K562 (cell line): ENCODE data around the gene KBTBD4. TPM values are rescaled to one million over a fixed set of nuclear protein-coding genes. Genes with fewer than 3 reads are reported as not detected.

Source experiments
- ATAC-seq: fragments of 200-7000 bp; cut with Tn5 transposase; 3 replicates; pipeline ENCODE4 v1.9.1; 2020; ENCODE audit warnings: moderate library complexity
- BruUV-seq: library from RNA; stranded (reverse); fragments of 400-500 nt; replicated peaks from 2 replicates; lab custom pipeline; 2021; lab: Mats Ljungman, UMichigan
- CTCF ChIA-PET: fragments of 300-600 bp; formaldehyde crosslinking; extraction: SDS; loops from one replicate; lab custom pipeline; 2021; ENCODE audit warnings: low intra/inter-chr PET ratio; lab: Yijun Ruan, JAX
- POLR2A ChIA-PET: fragments of 300-600, 350-650 bp; sonication (Branson Sonifier 250); formaldehyde crosslinking; extraction: SDS; loops from one replicate; lab custom pipeline; 2021; ENCODE audit warnings: antibody characterized with exemption, inconsistent platforms; lab: Yijun Ruan, JAX
- DNase-seq, 4 experiments: peaks; one replicate each; pipeline versions ENCODE4 v3.0.0 to v3.0.0-alpha.2; 2011 to 2018; ENCODE audit warnings: low spot score in 3 of 4, mixed read lengths in 3 of 4; ENCODE audit errors: extremely low read depth in 1 of 4
- FAIRE-seq: peaks from 2 replicates; lab custom pipeline; 2011; peaks lifted over from hg19 to GRCh38; lab: Jason Lieb, UNC
- H2AFZ ChIP-seq: 2 replicates; pipeline ENCODE4 v1.6.0; 2011; ENCODE audit warnings: low read depth, low read length, control low read depth, inconsistent platforms
- H3K27ac ChIP-seq: fragments of 200-600 bp; 3 replicates; pipeline ENCODE4 v1.8.0; 2011; ENCODE audit warnings: low read depth, mild to moderate bottlenecking, control low read depth, inconsistent platforms, low read length, moderate library complexity, mixed read lengths; ENCODE audit errors: extremely low read depth
- H3K27me3 ChIP-seq, 2 experiments: fragments of 300-600 bp in 1 of 2; 2 replicates in 1 of 2; 3 replicates in 1 of 2; pipeline versions ENCODE4 v1.6.0 to v1.8.0; 2011; ENCODE audit warnings: inconsistent platforms in 2 of 2, low read length in 2 of 2, mild to moderate bottlenecking in 1 of 2, mixed read lengths in 1 of 2, moderate library complexity in 1 of 2; ENCODE audit not compliant: control insufficient read depth in 2 of 2, insufficient read depth in 2 of 2
- H3K36me3 ChIP-seq: fragments of 300-600 bp; 3 replicates; pipeline ENCODE4 v1.8.0; 2011; ENCODE audit warnings: mild to moderate bottlenecking, low read length, inconsistent platforms; ENCODE audit not compliant: control insufficient read depth, insufficient read depth
- H3K4me1 ChIP-seq, 2 experiments: fragments of 200-600 bp in 1 of 2; replicated peaks in 1 of 2; 2 replicates in 1 of 2; 3 replicates in 1 of 2; pipeline versions ENCODE4 v1.5.1 to v1.8.0; 2011; ENCODE audit warnings: inconsistent platforms in 2 of 2, low read length in 2 of 2, mild to moderate bottlenecking in 1 of 2, mixed read lengths in 1 of 2, moderate library complexity in 1 of 2; ENCODE audit not compliant: control insufficient read depth in 2 of 2, insufficient read depth in 2 of 2
- H3K4me2 ChIP-seq: 2 replicates; pipeline ENCODE4 v1.6.1; 2011; ENCODE audit warnings: low read length, control low read depth, inconsistent platforms, mixed read lengths; ENCODE audit not compliant: insufficient read depth
- H3K4me3 ChIP-seq: fragments of 200-600 bp; sonication (generic), shearing (Covaris generic); 2 replicates; pipeline ENCODE4 v1.5.1; 2016; ENCODE audit warnings: control low read depth, inconsistent platforms
- H3K79me2 ChIP-seq: fragments of 200-600 bp; 3 replicates; pipeline ENCODE4 v1.8.0; 2011; ENCODE audit warnings: low read length, inconsistent platforms; ENCODE audit not compliant: control insufficient read depth, insufficient read depth
- H3K9ac ChIP-seq, 2 experiments: 2 replicates each; pipeline versions ENCODE4 v1.6.0 to v1.6.1; 2011; ENCODE audit warnings: low read depth in 2 of 2, low read length in 2 of 2, control low read depth in 1 of 2, inconsistent platforms in 1 of 2, mild to moderate bottlenecking in 1 of 2, mixed read lengths in 1 of 2; ENCODE audit not compliant: insufficient read depth in 1 of 2
- H3K9me1 ChIP-seq: one replicate; pipeline ENCODE4 v1.6.0; 2011; ENCODE audit warnings: inconsistent platforms, mild to moderate bottlenecking, low read length, moderate library complexity; ENCODE audit not compliant: control insufficient read depth, insufficient read depth
- H3K9me3 ChIP-seq: replicated peaks from 2 replicates; pipeline ENCODE4 v1.5.1; 2011; ENCODE audit warnings: low read depth, low read length, inconsistent platforms; ENCODE audit not compliant: control insufficient read depth, insufficient read depth
- H4K20me1 ChIP-seq: replicated peaks from 2 replicates; pipeline ENCODE4 v1.6.1; 2011; ENCODE audit warnings: low read length, inconsistent platforms, mixed read lengths; ENCODE audit not compliant: control insufficient read depth, insufficient read depth
- KHSRP ChIP-seq: fragments of 450-650 bp; IDR thresholded peaks from 2 replicates; pipeline ENCODE4 v1.6.1; 2017
- MEF2D ChIP-seq: conservative IDR thresholded peaks from 2 replicates; pipeline ENCODE4 v1.6.1; 2016; ENCODE audit warnings: low read depth, missing genetic modification characterization, missing compliant biosample characterization
- POLR2A ChIP-seq: fragments of 450-650 bp; conservative IDR thresholded peaks from 2 replicates; pipeline ENCODE4 v1.6.1; 2016
- POLR2G ChIP-seq: fragments of 200-400 bp; formaldehyde crosslinking; IDR thresholded peaks from 2 replicates; pipeline ENCODE4 v1.6.1; 2017; ENCODE audit warnings: low read depth, mild to moderate bottlenecking, antibody characterized with exemption, low read length, moderate library complexity
- SUPT5H ChIP-seq: fragments of 450-650 bp; IDR thresholded peaks from 2 replicates; pipeline ENCODE4 v1.6.1; 2016
- WGBS: fragments of 100-300 bp; shearing (Covaris generic); methylation state at CpG from one replicate; pipeline ENCODE4 v1.1.6; 2016; ENCODE audit warnings: low coverage, mixed read lengths; ENCODE audit not compliant: insufficient coverage; ENCODE audit errors: missing lambda C conversion rate; 5-methylcytosine and 5-hydroxymethylcytosine counted together
- in situ Hi-C: fragments of 300-500 bp; cut with MboI; formaldehyde crosslinking; loops from 4 replicates; pipeline ENCODE4 v1.15.0; 2018; ENCODE audit warnings: inconsistent platforms, mixed read lengths
- intact Hi-C: fragments of 100-400 bp; cut with micrococcal nuclease; formaldehyde crosslinking; loops from 2 replicates; pipeline ENCODE4 v1.14.2; 2022
- polyA plus RNA-seq, 8 experiments: library from polyadenylated mRNA; depleted of rRNA in 4 of 8; stranded (reverse) in 5 of 8; unstranded in 3 of 8; fragments of >200 nt; fragmentation: Nextera tagmentation in 2 of 8; fragmentation: Illumina TruSeq in 1 of 8; extraction: Ambion mirVana in 2 of 8; extraction: Trizol in 1 of 8; gene quantifications; 2 replicates each; pipeline versions ENCODE4 v1.2.1 to v1.2.3, GENCODE V29; 2011 to 2014; ENCODE audit warnings: inconsistent platforms in 1 of 8, missing spikeins in 1 of 8
- total RNA-seq, 7 experiments: library from RNA; depleted of rRNA in 6 of 7; stranded (reverse); fragments of >200 nt in 6 of 7; fragmentation: Illumina TruSeq in 2 of 7; extraction: Trizol in 2 of 7; gene quantifications; 2 replicates each; pipeline versions ENCODE4 v1.2.1 to v1.2.3, GENCODE V29; 2011 to 2021; ENCODE audit warnings: low replicate concordance in 1 of 7
- TF ChIP-seq, protein P1 (sequence below): fragments of 450-650 bp; IDR thresholded peaks from 2 replicates; pipeline ENCODE4 v1.6.1; 2017; ENCODE audit warnings: antibody characterized with exemption

The KBTBD4 gene
- total and polyA plus RNA-seq, 9 of the 15 experiments (the other 6 are each of a cell fraction or from before 2014, with no cell fraction given): 7.0 to 33.9 (median 13.3) TPM

- in situ Hi-C loops: no loop called here
- ATAC-seq: peak; percentile 8; the same call in 1 of the 3 replicates
- H3K27me3 ChIP-seq: no peaks in the 10 kb centered on the region
- POLR2A ChIA-PET: interaction anchor here (0.6 to 0.9 kb wide), 2 partner anchors 9 to 941 kb away, joined by 3 read pairs; no protein-coding TSS in a partner anchor
- H4K20me1 ChIP-seq: no peaks in the 10 kb centered on the region
- H3K4me1 ChIP-seq: no peaks in the 10 kb centered on the region
- H2AFZ ChIP-seq: no peak overlapping the region
- H3K9ac ChIP-seq: no peak overlapping the region
- BruUV-seq: no TSS peak
- no peak for DNase-seq
- H3K4me3 ChIP-seq: no peak overlapping the region
- H3K36me3 ChIP-seq: peaks cover 32% of the 10 kb centered on the region; the same call in 2 of the 3 replicates
- intact Hi-C loops: loop anchor here (10.0 kb wide), 2 partner anchors 130 to 240 kb away; partner anchors contain the start of gene SPI1
- no peak overlapping the region for H3K4me2 ChIP-seq
- no peak for TF ChIP-seq KHSRP
- TF ChIP-seq POLR2A: 0 out of 2 replicates have a peak, but pooled peaks have one; percentile 11
- TF ChIP-seq POLR2G: 0 out of 2 replicates have a peak, but pooled peaks have one; percentile 11
- TF ChIP-seq, all 486 proteins: peak for 2
- Histone ChIP-seq H3K9me3 (no peaks in the 10 kb centered on the region), H3K79me2 (no peaks in the 10 kb centered on the region), H3K9me1 (no peaks in the 10 kb centered on the region), H3K27ac (no peak overlapping the region)
- FAIRE-seq: no peak
- CTCF ChIA-PET: no interaction called here
Observed at GRCh38 chr11:47615249-47615648, 36.5 kb upstream of the KBTBD4 start.

DNA sequence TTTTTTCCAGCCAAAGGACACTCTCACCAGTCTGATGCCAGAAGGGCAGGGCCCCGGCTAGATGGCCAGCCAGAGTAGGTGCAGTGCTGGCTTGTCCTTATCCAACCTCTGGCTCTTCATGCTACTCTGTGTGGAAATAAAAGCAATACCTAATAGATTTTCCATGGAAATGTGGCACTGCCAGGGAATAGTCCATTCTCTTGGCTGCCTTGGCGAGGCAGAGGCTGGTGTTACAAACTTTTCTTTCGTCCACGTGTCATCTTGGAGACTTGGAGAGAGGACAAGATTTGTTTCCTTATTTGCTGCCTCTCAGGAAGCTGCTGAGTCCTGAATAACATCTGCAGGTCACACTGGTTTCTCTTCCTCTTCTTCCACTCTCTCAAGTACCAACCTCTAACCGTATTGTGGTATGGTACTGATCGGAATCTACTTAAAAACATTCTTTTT, 32.6 kb upstream of the KBTBD4 start:
- no peaks in the 10 kb centered on the region; the same call in 1 of the 2 replicates for H4K20me1 ChIP-seq
- intact Hi-C loops (loop anchor here (10.0 kb wide), 2 partner anchors 127 to 237 kb away; partner anchors contain the start of gene SPI1), in situ Hi-C loops (no loop called here)
- POLR2A ChIA-PET: interaction anchor here (1.2 kb wide), 1 partner anchor 11 kb away, joined by 4 read pairs; no protein-coding TSS in a partner anchor
- no peak overlapping the region for H3K4me2 ChIP-seq
- CTCF ChIA-PET: no interaction called here
- WGBS: 15% methylated on average over 6 of the region's 6 CpGs
- no peak for DNase-seq
- BruUV-seq: no TSS peak
- H3K27me3 ChIP-seq: peaks cover 7 to 9% of the 10 kb centered on the region in 2 experiments; a peak in 2 of 5 replicates
- H2AFZ ChIP-seq: no peak overlapping the region
- no peaks in the 10 kb centered on the region for H3K9me1 ChIP-seq
- H3K27ac ChIP-seq: no peak overlapping the region
- no peak for ATAC-seq
- H3K4me3 ChIP-seq: no peak overlapping the region
- peaks cover 0 to 4% of the 10 kb centered on the region in 2 experiments; a peak in 3 of 5 replicates for H3K4me1 ChIP-seq
- FAIRE-seq: no peak
- H3K9me3 ChIP-seq: no peaks in the 10 kb centered on the region
- no peaks in the 10 kb centered on the region for H3K36me3 ChIP-seq
- TF ChIP-seq, protein P1, sequence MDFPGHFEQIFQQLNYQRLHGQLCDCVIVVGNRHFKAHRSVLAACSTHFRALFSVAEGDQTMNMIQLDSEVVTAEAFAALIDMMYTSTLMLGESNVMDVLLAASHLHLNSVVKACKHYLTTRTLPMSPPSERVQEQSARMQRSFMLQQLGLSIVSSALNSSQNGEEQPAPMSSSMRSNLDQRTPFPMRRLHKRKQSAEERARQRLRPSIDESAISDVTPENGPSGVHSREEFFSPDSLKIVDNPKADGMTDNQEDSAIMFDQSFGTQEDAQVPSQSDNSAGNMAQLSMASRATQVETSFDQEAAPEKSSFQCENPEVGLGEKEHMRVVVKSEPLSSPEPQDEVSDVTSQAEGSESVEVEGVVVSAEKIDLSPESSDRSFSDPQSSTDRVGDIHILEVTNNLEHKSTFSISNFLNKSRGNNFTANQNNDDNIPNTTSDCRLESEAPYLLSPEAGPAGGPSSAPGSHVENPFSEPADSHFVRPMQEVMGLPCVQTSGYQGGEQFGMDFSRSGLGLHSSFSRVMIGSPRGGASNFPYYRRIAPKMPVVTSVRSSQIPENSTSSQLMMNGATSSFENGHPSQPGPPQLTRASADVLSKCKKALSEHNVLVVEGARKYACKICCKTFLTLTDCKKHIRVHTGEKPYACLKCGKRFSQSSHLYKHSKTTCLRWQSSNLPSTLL: no peak
- TF ChIP-seq SUPT5H (no peak), MEF2D (tag) (no peak)
- H3K9ac ChIP-seq: no peak overlapping the region
- H3K79me2 ChIP-seq: no peaks in the 10 kb centered on the region
